H1 (cell line): ENCODE data around the gene FOXF1. TPM values are rescaled to one million over a fixed set of nuclear protein-coding genes. Genes with fewer than 3 reads are reported as not detected.

Experiments
- CTCF ChIA-PET: fragments of 300-600 bp; sonication (Branson Sonifier 250); formaldehyde crosslinking; loops from one replicate; lab custom pipeline; 2021; ENCODE audit not compliant: partially characterized antibody; lab: Charles Lee
- POLR2A ChIA-PET: fragments of 300-600 bp; sonication (Branson Sonifier 250); formaldehyde crosslinking; loops from one replicate; lab custom pipeline; 2021; ENCODE audit warnings: inconsistent platforms; ENCODE audit not compliant: partially characterized antibody; lab: Charles Lee
- DNase-seq, 2 experiments: peaks; one replicate each; pipeline versions ENCODE4 v3.0.0 to v3.0.0-alpha.2; 2010 to 2022; ENCODE audit warnings: low spot score in 2 of 2, low read depth in 1 of 2, mixed read lengths in 1 of 2
- FAIRE-seq: peaks from 2 replicates; lab custom pipeline; 2011; peaks lifted over from hg19 to GRCh38; lab: Jason Lieb, UNC
- H2AFZ ChIP-seq: 2 replicates; pipeline ENCODE4 v1.8.1; 2012; ENCODE audit warnings: low read length, inconsistent platforms
- H2AK5ac ChIP-seq: 2 replicates; pipeline ENCODE4 v1.6.1; 2013; ENCODE audit warnings: low read depth, low read length
- H2BK120ac ChIP-seq: replicated peaks from 2 replicates; pipeline ENCODE3; 2013; ENCODE audit warnings: low read depth, low read length, inconsistent platforms
- H2BK12ac ChIP-seq: 2 replicates; pipeline ENCODE4 v1.6.1; 2013; ENCODE audit warnings: low read depth, low read length
- H2BK15ac ChIP-seq: 2 replicates; pipeline ENCODE4 v1.6.1; 2013; ENCODE audit warnings: low read length
- H2BK20ac ChIP-seq: 2 replicates; pipeline ENCODE4 v1.6.1; 2013; ENCODE audit warnings: low read length
- H2BK5ac ChIP-seq: 2 replicates; pipeline ENCODE4 v1.6.1; 2013; ENCODE audit warnings: low read depth, low read length
- H3K14ac ChIP-seq: 2 replicates; pipeline ENCODE4 v1.6.1; 2013; ENCODE audit warnings: inconsistent platforms; ENCODE audit not compliant: insufficient read length
- H3K18ac ChIP-seq: 2 replicates; pipeline ENCODE4 v1.6.1; 2013; ENCODE audit warnings: low read length; ENCODE audit errors: extremely low read depth
- H3K23ac ChIP-seq: 2 replicates; pipeline ENCODE4 v1.6.1; 2013; ENCODE audit warnings: inconsistent platforms; ENCODE audit not compliant: insufficient read length
- H3K23me2 ChIP-seq: 2 replicates; pipeline ENCODE4 v1.6.1; 2013; ENCODE audit warnings: low read depth, low read length
- H3K27ac ChIP-seq: 2 replicates; pipeline ENCODE4 v1.6.1; 2011; ENCODE audit warnings: low read depth, low read length, inconsistent platforms
- H3K27me3 ChIP-seq, 4 experiments: replicated peaks in 1 of 4; 1 replicate in 1 of 4; 2 replicates in 3 of 4; pipeline versions ENCODE4 v1.6.1 to v1.8.1; 2011 to 2013; ENCODE audit warnings: low read length in 3 of 4, mild to moderate bottlenecking in 3 of 4, inconsistent platforms in 2 of 4, mixed read lengths in 2 of 4, moderate library complexity in 1 of 4; ENCODE audit not compliant: control insufficient read depth in 3 of 4, insufficient read depth in 3 of 4; ENCODE audit errors: extremely low read depth in 1 of 4
- H3K36me3 ChIP-seq, 4 experiments: 2 replicates each; pipeline versions ENCODE4 v1.6.1 to v1.8.1; 2011 to 2013; ENCODE audit warnings: mild to moderate bottlenecking in 4 of 4, low read length in 3 of 4, moderate library complexity in 2 of 4, control low read depth in 1 of 4, inconsistent platforms in 1 of 4; ENCODE audit not compliant: insufficient read depth in 4 of 4, control insufficient read depth in 2 of 4
- H3K4ac ChIP-seq: replicated peaks from 2 replicates; pipeline ENCODE3; 2013; ENCODE audit warnings: low read length, low read depth, mixed read lengths, inconsistent platforms; ENCODE audit not compliant: insufficient read length
- H3K4me1 ChIP-seq, 4 experiments: replicated peaks in 1 of 4; 1 replicate in 1 of 4; 2 replicates in 3 of 4; pipeline versions ENCODE4 v1.6.1 to v1.8.1; 2011 to 2013; ENCODE audit warnings: low read length in 3 of 4, inconsistent platforms in 2 of 4, mixed read lengths in 1 of 4; ENCODE audit not compliant: insufficient read depth in 4 of 4, control insufficient read depth in 3 of 4
- H3K4me2 ChIP-seq, 2 experiments: 2 replicates each; pipeline versions ENCODE4 v1.6.1 to v1.8.1; 2011 to 2013; ENCODE audit warnings: low read depth in 2 of 2, low read length in 2 of 2, control low read depth in 1 of 2, inconsistent platforms in 1 of 2, mild to moderate bottlenecking in 1 of 2; ENCODE audit not compliant: insufficient read depth in 1 of 2
- H3K4me3 ChIP-seq, 4 experiments: fragments of 200-600, 300-600 bp in 1 of 4; sonication (generic), shearing (Covaris generic), sonication (Bioruptor Twin) in 1 of 4; 2 replicates each; pipeline versions ENCODE4 v1.5.1 to v1.8.1; 2011 to 2016; ENCODE audit warnings: low read length in 4 of 4, low read depth in 3 of 4, control low read depth in 2 of 4, inconsistent platforms in 2 of 4, mild to moderate bottlenecking in 2 of 4, mixed read lengths in 1 of 4, moderate library complexity in 1 of 4; ENCODE audit not compliant: insufficient read depth in 2 of 4; ENCODE audit errors: extremely low read depth in 1 of 4
- H3K56ac ChIP-seq: replicated peaks from 2 replicates; pipeline ENCODE3; 2013; ENCODE audit warnings: low read depth, mild to moderate bottlenecking, mixed read lengths, low read length, inconsistent platforms; ENCODE audit not compliant: insufficient read length
- H3K79me1 ChIP-seq: 2 replicates; pipeline ENCODE4 v1.6.1; 2013; ENCODE audit warnings: low read depth, low read length, control low read depth
- H3K79me2 ChIP-seq, 2 experiments: 2 replicates each; pipeline versions ENCODE4 v1.6.1 to v1.8.1; 2012 to 2013; ENCODE audit warnings: low read length in 2 of 2, mild to moderate bottlenecking in 2 of 2, inconsistent platforms in 1 of 2; ENCODE audit not compliant: insufficient read depth in 2 of 2, control insufficient read depth in 1 of 2
- H3K9ac ChIP-seq, 4 experiments: replicated peaks in 1 of 4; 1 replicate in 1 of 4; 2 replicates in 3 of 4; pipeline versions ENCODE4 v1.6.1 to v1.8.1; 2011 to 2013; ENCODE audit warnings: low read depth in 3 of 4, low read length in 3 of 4, control low read depth in 2 of 4, mild to moderate bottlenecking in 2 of 4, moderate library complexity in 2 of 4, inconsistent platforms in 1 of 4; ENCODE audit errors: extremely low read depth in 1 of 4
- H3K9me3 ChIP-seq, 2 experiments: 2 replicates each; pipeline versions ENCODE4 v1.6.1 to v1.8.1; 2012 to 2013; ENCODE audit warnings: mild to moderate bottlenecking in 2 of 2, moderate library complexity in 2 of 2, control low read depth in 1 of 2, inconsistent platforms in 1 of 2, low read depth in 1 of 2, low read length in 1 of 2, mixed read lengths in 1 of 2; ENCODE audit not compliant: insufficient read depth in 2 of 2
- H4K20me1 ChIP-seq, 2 experiments: replicated peaks in 1 of 2; 2 replicates each; pipeline versions ENCODE3 to v1.8.1; 2011 to 2013; ENCODE audit warnings: inconsistent platforms in 2 of 2, low read length in 2 of 2, mild to moderate bottlenecking in 1 of 2; ENCODE audit not compliant: insufficient read depth in 2 of 2, control insufficient read depth in 1 of 2
- H4K5ac ChIP-seq: 2 replicates; pipeline ENCODE4 v1.6.1; 2013; ENCODE audit warnings: low read length, low read depth, mixed read lengths, inconsistent platforms; ENCODE audit not compliant: insufficient read length
- H4K8ac ChIP-seq: 2 replicates; pipeline ENCODE4 v1.8.0; 2013; ENCODE audit warnings: mild to moderate bottlenecking, moderate library complexity, low read length, inconsistent platforms; ENCODE audit not compliant: insufficient read depth; ENCODE audit errors: extremely low read depth
- H4K91ac ChIP-seq: replicated peaks from 2 replicates; pipeline ENCODE3; 2013; ENCODE audit warnings: low read length, mixed read lengths, inconsistent platforms; ENCODE audit not compliant: insufficient read length
- EGR1 ChIP-seq: IDR thresholded peaks from 2 replicates; pipeline ENCODE4 v1.6.1; 2011; ENCODE audit warnings: low read depth, low read length, borderline replicate concordance
- GABPA ChIP-seq: IDR thresholded peaks from 2 replicates; pipeline ENCODE4 v1.6.1; 2011; ENCODE audit warnings: mild to moderate bottlenecking, low read length, moderate library complexity, borderline replicate concordance; ENCODE audit not compliant: insufficient read depth
- POLR2AphosphoS5 ChIP-seq: IDR thresholded peaks from 2 replicates; pipeline ENCODE4 v1.6.1; 2011; ENCODE audit warnings: low read depth, low read length
- RFX5 ChIP-seq: IDR thresholded peaks from 2 replicates; pipeline ENCODE4 v1.6.1; 2011; ENCODE audit warnings: low read depth, low read length, improper control_type of control experiment, borderline replicate concordance
- SIRT6 ChIP-seq: IDR thresholded peaks from one replicate; pipeline ENCODE4 v1.7.1; 2012; ENCODE audit warnings: low read length, inconsistent platforms
- TEAD4 ChIP-seq: IDR thresholded peaks from 2 replicates; pipeline ENCODE4 v1.6.1; 2012; ENCODE audit warnings: low read depth, low read length, inconsistent platforms, mixed read lengths
- WGBS, 2 experiments: shearing (Covaris generic) in 1 of 2; methylation state at CpG; one replicate each; pipeline versions ENCODE4 v1.1.6 to v1.1.7; 2013 to 2015; ENCODE audit warnings: low lambda C conversion rate in 2 of 2, mixed read lengths in 2 of 2, inconsistent platforms in 1 of 2, low coverage in 1 of 2, missing lambda C conversion rate in 1 of 2; ENCODE audit not compliant: insufficient replicate concordance in 2 of 2, insufficient coverage in 1 of 2, insufficient read length in 1 of 2; ENCODE audit errors: extremely low coverage in 1 of 2, missing lambda C conversion rate in 1 of 2; 5-methylcytosine and 5-hydroxymethylcytosine counted together
- polyA plus RNA-seq, 7 experiments: library from polyadenylated mRNA; depleted of rRNA in 3 of 7; stranded (reverse) in 5 of 7; unstranded in 2 of 7; fragments of >200 nt in 5 of 7; fragments of 200-250 nt in 2 of 7; gene quantifications; 1 replicate in 5 of 7; 2 replicates in 1 of 7; 4 replicates in 1 of 7; pipeline versions ENCODE4 v1.2.1 to v1.2.3, GENCODE V29; 2011 to 2013; ENCODE audit warnings: missing spikeins in 2 of 7, mixed read lengths in 2 of 7
- total RNA-seq: library from RNA; stranded (reverse); fragmentation: NEBNext Ultra II Directional; extraction: Animal tissue kit (Norgen Biotek cat#: 25700); gene quantifications from 2 replicates; pipeline ENCODE4 v1.2.1, GENCODE V29; 2021

Gene FOXF1
- total and polyA plus RNA-seq, 2 of the 8 experiments (the other 6 are each of a cell fraction or from before 2014, with no cell fraction given) = 0.02 TPM; not detected in 1

DNA sequence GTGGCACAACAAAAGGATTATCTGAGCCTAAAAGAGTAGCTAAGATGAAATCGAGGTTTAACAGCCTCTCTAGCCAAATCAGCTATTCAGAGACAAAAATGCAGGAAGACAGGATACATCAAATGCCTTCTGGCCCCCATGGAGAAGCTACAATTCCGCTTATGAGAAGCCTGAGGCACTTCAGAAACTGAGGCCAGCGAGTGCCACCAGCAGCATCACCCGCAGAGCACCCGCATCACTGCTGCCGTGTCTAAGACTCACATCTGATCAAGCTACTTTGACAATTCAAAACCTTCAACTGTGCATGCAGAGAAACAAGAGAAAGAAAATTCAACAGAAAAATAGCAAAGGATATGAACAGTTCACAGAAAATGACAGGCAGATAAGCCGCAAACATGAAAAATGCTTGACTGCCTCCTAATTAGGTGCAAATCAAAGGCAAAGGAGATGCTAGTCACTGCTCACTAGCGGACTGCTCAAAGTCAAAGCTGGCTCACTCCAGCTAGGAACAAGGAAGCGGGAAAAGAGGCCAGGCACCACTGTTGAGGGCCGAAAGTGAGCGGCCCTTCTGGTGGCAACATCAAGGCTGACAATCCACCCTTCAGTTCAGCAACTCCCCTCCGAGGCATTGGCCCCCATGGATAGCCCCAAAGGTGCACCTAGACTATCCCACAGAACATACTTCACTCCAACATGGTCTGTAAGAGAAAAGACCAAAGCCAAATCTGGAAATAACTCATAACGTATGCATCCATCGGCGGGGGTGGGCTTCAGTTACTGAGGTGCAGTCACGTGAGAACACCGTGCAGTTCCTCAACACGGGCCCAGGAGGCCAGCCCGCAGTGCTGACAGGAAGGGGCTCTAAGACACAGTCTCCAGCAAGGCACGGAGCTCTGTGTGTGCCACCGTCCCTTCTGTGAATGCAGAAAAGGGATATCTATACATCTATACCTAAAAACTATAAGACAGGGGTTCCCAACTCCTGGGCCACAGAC, 32.7 kb downstream of the FOXF1 start:
- H3K23ac ChIP-seq = no peak overlapping the region
- H3K4me1 ChIP-seq = no peaks in the 10 kb centered on the region
- no peak overlapping the region for H3K9ac ChIP-seq
- no peaks in the 10 kb centered on the region for H3K79me2 ChIP-seq
- ChIA-PET POLR2A (interaction anchor here (1.2 kb wide), 1 partner anchor 15 kb away, joined by 5 read pairs; no protein-coding TSS in a partner anchor), CTCF (interaction anchor here (0.6 to 2.1 kb wide), 5 partner anchors 22 to 518 kb away, joined by 3 to 7 read pairs (median 4); no protein-coding TSS in a partner anchor)
- no peak overlapping the region for H2BK20ac ChIP-seq
- H4K91ac ChIP-seq = no peak overlapping the region
- no peaks in the 10 kb centered on the region for H3K79me1 ChIP-seq
- no peak overlapping the region for H4K5ac ChIP-seq
- no peak overlapping the region for H2BK12ac ChIP-seq
- no peaks in the 10 kb centered on the region for H3K9me3 ChIP-seq
- no peak overlapping the region for H2BK5ac ChIP-seq
- DNase-seq (no peak), FAIRE-seq (no peak)
- H2AK5ac ChIP-seq = no peak overlapping the region
- peaks cover 0 to 2% of the 10 kb centered on the region in 2 experiments for H4K20me1 ChIP-seq
- H3K4me3 ChIP-seq = no peak overlapping the region
- H3K4ac ChIP-seq = no peak overlapping the region
- H3K27me3 ChIP-seq = no peaks in the 10 kb centered on the region
- H3K36me3 ChIP-seq = peaks cover 0 to 12% (median 1%) of the 10 kb centered on the region in 4 experiments; a peak in 5 of 8 replicates
- no peaks in the 10 kb centered on the region for H3K23me2 ChIP-seq
- H4K8ac ChIP-seq = no peak overlapping the region
- no peak overlapping the region for H3K18ac ChIP-seq
- no peak overlapping the region for H2AFZ ChIP-seq
- no peak overlapping the region for H2BK15ac ChIP-seq
- no peak overlapping the region for H3K27ac ChIP-seq
- no peak overlapping the region for H3K4me2 ChIP-seq
- H3K14ac ChIP-seq = no peak overlapping the region
- no peak overlapping the region for H2BK120ac ChIP-seq
- TF ChIP-seq TEAD4 (no peak), EGR1 (no peak), SIRT6 (no peak), RFX5 (no peak), GABPA (no peak), POLR2AphosphoS5 (no peak)
- H3K56ac ChIP-seq = no peak overlapping the region
- WGBS, 2 experiments = 86% methylated on average over 21 of the region's 21 CpGs; no CpG with 5 or more reads in 1 of the 2 experiments
